Stimulated activated naive CD8-positive, alpha-beta T cell treated with anti-CD3 and anti-CD28 coated beads, Interleukin-15, Interleukin-2, amounts not matched to agents 100 U/mL and 50 U/mL, for 24 hours (primary cell): Measurements from ENCODE around the gene INSRR.

Experiments used
- ATAC-seq: fragments of 150-1000 bp; cut with Tn5 transposase; one replicate; pipeline ENCODE4 v1.10.0; 2021
- DNase-seq: peaks from one replicate; pipeline ENCODE4 v3.0.0; 2021

The INSRR gene

DNA sequence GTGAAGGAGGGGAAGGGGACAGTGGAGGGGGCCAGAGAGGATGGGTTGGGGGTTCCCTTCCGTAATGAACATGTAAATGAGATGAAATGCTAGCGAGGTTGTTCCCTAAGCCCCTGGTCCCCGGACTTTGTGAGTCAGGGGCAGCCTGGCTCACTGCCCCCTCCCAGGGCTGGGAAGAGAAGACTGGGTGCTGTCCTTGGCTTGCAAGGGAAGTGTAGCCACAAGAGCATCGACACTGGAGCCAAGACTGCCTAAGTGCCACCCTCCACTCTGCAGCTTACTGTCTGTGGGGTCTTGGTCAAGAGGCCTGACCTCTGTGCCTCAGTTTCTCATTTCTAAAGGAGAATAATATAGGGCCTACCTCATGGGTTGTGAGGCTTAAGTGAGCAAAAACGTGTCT is 35.1 kb upstream of the INSRR start:
- ATAC-seq (no peak), DNase-seq (no peak)

- ATAC-seq (no peak), DNase-seq (no peak)
Observed at GRCh38 chr1:156893048-156893953, 34.4 kb upstream of the INSRR start, which contains the start of gene PEAR1. TSS of gene PEAR1 (plus strand) at chr1:156893718. CDS start at chr1:156903927, 10,209 bp downstream.

- DNase-seq = peak; percentile 95
- ATAC-seq = peak; percentile 93
Observed at GRCh38 chr1:156892190-156893047, 33.5 kb upstream of the INSRR start.

DNA sequence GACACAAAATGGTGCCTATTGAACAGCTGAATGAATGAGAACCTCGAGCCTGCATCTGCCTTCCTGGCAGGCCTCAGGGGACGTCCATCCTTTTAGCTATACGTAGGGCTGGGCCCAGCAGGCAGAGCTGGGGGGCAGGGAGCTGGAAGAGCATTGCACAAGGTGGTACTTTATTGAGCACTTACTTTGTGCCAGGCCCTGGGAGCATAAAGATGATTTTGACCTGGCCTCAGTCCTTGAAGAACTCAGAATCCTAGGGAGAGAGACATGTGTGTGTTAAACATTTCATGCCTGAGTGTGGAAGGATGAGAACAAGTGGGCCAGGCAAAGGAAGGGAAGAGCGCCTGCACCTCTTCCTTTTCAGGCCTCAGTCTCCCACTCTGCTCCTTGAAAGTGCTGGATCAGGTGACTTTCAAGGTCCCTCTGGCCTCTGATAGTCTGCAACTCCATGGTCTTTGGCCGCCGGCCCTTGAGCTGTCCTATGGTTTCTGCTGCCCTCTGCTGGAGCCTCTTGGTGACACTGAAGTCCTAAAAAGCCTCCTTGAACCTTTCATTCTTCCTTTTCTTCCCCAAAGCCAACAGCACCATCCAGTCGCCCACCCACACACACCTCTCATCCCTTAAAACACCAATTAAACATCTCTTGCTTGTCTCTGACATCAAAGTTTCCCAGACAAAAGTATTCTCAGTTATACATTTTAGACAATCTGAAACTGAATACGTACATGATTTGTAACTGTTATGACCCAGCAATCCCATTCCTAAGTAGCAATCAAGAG is 31.1 kb upstream of the INSRR start:
- ATAC-seq (no peak), DNase-seq (peak; percentile 78)

DNA sequence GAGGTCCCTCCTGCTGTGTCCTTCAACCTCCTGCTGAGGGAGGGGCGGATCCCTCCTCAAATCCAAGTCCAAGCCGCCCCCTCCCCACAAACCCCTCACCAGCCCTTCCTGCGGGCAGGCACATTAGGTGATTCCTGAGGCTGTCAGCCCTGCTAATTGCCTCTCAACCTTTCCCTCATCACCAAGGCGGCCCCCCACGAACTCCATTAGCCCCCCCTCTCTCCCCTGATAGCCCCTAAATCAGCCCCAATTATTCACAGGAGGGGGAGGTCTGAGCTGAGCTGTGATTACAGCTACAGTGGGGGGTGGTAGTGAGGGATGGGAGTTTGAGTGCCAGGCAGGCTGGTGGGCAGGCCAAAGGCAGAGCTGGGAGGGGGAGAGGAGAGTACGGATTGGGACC is 28.8 kb upstream of the INSRR start:
- DNase-seq = no peak

GRCh38 chr1:156887317-156887716 is 28.4 kb upstream of the INSRR start:
- ATAC-seq (no peak), DNase-seq (no peak)

More for the DNA sequence above, 28.8 kb upstream of the INSRR start:
- no peak for ATAC-seq

- DNase-seq (no peak), ATAC-seq (no peak)
Observed at GRCh38 chr1:156886583-156887281, 27.8 kb upstream of the INSRR start.

DNA sequence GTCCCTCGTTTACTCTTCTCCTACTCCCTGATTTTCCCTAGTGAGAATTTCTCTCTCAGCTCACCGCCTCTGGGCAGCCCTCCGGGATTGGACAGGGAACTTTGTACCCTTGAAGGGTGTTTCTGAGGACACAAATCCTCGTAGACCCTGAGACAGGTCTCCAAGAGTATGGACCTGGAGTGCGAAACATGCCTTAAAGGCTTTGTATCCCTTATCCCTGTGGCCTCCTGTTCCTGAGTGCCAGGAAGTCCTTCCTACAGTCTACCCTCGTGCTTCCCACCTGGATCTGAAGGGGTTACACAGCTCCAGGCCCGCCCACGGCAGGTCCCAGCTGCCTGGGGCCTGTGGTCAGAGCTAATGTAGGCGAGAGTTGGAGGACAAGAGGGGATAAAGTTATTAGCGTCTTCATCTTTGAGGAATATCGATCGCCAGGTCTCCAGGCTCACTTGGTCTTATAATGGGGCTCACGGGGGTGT is 27.0 kb upstream of the INSRR start:
- ATAC-seq (no peak), DNase-seq (no peak)

- ATAC-seq = no peak
Observed at GRCh38 chr1:156885314-156885713, 26.4 kb upstream of the INSRR start.

GRCh38 chr1:156884560-156885184 is 25.8 kb upstream of the INSRR start:
- no peak for ATAC-seq
- DNase-seq = no peak

More at GRCh38 chr1:156885314-156885713, 26.4 kb upstream of the INSRR start:
- no peak for DNase-seq

GRCh38 chr1:156883919-156884318 is 25.0 kb upstream of the INSRR start:
- DNase-seq = no peak

GRCh38 chr1:156882543-156882942 is 23.6 kb upstream of the INSRR start:
- DNase-seq (no peak), ATAC-seq (no peak)

More at GRCh38 chr1:156883919-156884318, 25.0 kb upstream of the INSRR start:
- ATAC-seq = no peak

DNA sequence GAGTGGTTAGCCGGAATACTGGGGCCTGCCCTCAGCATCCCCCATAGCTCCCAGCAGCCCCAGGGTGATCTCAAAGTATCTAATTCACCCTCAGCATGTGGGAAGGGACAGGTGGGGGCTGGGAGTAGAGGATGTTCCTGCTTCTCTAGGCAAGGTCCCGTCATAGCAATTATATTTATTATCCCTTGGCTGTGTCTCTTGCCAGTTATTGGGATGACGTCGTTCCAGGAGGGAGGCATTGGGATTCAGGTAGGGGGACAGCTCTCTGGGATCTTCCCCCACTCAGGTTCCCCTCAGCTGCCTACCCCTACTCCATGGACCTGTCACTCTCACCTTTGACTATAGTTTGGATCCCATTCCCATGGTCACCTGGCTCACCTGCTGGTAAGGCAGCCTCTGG is 22.7 kb upstream of the INSRR start:
- DNase-seq (no peak), ATAC-seq (no peak)

DNA sequence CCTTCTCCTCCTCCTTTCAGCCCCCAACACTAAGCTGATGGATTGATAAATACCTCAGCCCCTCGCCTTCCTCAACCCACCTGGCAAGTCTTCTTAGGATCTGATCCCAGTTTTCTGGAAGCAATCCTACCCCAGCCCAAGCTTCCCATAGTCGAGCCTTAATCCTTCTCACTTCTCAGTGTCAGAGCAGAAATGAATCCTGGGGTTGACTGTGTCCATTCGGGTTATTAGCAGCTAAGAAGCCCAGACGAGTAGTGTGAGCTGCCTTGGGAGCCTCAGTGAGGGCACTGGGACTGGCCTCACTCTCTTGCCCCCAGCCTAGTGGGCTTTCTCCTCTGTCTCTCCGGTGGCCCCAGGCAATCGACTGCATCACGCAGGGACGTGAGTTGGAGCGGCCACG is 22.2 kb upstream of the INSRR start:
- ATAC-seq = no peak
- DNase-seq = no peak

DNA sequence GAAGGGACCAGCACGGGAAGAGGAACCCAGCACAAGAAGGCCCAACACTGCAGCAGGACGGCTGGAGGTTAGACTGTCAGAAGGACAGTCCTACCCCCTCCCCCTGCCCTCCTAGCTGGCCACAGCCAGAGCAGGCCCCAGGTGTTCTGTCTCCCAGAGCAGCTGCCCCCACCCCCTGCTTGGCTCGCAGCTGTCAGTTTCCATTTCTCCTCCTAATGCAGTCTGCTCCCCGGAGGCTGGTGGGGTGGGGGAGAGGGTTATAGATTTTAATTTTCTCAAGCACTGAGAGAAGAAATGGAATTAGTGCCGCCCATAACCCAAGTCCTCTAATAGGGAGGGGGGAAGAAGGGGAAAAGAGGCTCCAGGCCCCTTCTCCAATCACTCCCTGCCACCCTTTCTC is 21.6 kb upstream of the INSRR start:
- no peak for ATAC-seq
- DNase-seq = no peak

GRCh38 chr1:156879876-156880275 is 21.0 kb upstream of the INSRR start:
- ATAC-seq = no peak
- DNase-seq = no peak

DNA sequence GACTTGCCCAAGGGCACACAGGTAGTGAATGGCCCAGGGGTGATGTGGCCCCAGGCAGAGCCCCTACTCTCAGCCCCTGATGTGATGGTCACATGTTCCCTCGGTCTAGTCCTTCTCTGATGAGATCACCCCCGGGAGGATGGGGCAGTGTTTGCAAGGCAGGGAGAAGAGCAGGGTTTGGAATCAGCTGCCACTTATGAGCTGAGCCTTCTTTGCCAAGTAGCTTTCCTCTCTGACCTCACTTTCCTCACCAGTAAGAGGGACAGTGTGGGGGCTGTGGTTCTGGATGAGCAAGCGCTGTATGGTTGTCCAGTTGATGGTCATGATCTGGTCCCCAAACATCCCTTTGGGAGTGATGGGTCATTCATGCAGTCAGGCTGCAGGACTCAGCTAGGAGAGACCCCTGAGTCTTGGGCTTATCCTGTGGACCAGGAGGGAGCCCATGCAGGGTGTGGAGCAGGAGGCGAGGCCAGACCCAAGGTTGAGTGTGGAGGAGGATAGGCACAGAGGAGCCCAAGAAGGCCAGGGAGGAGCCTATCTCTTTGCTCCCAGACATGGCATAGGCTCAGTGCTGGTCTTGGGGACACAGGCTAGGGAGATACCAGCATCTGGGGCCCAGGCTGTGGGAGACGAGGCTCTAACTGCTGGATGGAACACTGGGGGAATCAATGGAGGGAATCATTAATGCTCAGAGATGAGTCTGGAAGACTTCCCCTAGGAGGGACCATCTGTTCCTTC is 18.7 kb upstream of the INSRR start:
- no peak for ATAC-seq

GRCh38 chr1:156876281-156876680 is 17.4 kb upstream of the INSRR start:
- DNase-seq = no peak
- no peak for ATAC-seq

More for the DNA sequence above, 18.7 kb upstream of the INSRR start:
- DNase-seq = no peak

DNA sequence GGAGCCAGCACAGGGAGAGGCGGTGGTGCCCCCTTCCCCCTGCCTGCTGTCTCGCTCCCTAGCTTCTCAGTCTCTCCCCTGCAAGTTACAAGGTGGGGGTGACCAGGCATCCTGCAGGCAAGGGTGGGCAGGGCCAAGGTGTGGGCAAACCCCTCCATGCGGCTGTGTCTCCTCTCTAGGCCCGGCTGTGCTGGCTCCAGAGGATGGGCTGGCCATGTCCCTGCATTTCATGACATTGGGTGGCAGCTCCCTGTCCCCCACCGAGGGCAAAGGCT is 16.4 kb upstream of the INSRR start:
- DNase-seq (no peak), ATAC-seq (no peak)

- ATAC-seq (no peak), DNase-seq (no peak)
Observed at GRCh38 chr1:156874572-156875340, 15.8 kb upstream of the INSRR start.
